GM12891 (cell line): ENCODE data around the gene ZNF365.

Experiments
- POLR2A ChIP-seq: IDR thresholded peaks from 2 replicates; pipeline ENCODE4 v1.6.1; 2011; ENCODE audit warnings: low read depth, low read length, control low read depth
- POLR2AphosphoS5 ChIP-seq: IDR thresholded peaks from 2 replicates; pipeline ENCODE4 v1.6.1; 2011; ENCODE audit warnings: low read depth, low read length, control low read depth

DNA sequence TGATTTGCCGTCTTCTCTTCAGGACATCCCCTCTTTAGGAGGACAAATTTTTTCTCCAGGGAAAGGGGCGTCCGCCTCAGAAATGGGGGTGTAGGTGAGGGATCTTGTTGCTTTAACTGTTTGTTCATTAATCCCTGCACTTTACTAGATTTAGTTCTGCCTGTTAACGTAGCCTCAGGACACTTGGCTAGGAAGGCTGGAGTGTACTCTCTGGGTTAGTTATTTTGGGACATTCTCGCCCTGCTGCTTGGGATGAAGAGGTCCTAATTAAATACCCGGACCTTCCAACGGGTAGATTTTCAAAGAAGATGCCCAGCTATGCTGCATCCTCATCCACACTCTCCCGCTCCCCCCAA lies 552 bp upstream of the ZNF365 start:
- TF ChIP-seq POLR2A (no peak), POLR2AphosphoS5 (no peak)
